OCI-LY1 (cell line): ENCODE measurements around the gene C1orf105.

Experiments
- H2AFZ ChIP-seq: fragments of 200-600 bp; sonication (generic), shearing (Covaris generic); 2 replicates; pipeline ENCODE4 v1.6.0; 2014; ENCODE audit warnings: antibody characterized with exemption, mild to moderate bottlenecking, low read length
- H3F3A ChIP-seq: fragments of 200-600 bp; sonication (generic), shearing (Covaris generic); 2 replicates; pipeline ENCODE4 v1.6.0; 2014; ENCODE audit warnings: mild to moderate bottlenecking, antibody characterized with exemption, low read length, moderate library complexity; ENCODE audit not compliant: insufficient read depth
- H3K27ac ChIP-seq: fragments of 200-600 bp; sonication (generic); 2 replicates; pipeline ENCODE4 v1.5.1; 2014; ENCODE audit warnings: low read length, mixed run types, mild to moderate bottlenecking, low read depth; ENCODE audit not compliant: poor library complexity, severe bottlenecking
- H3K27me3 ChIP-seq: fragments of 200-600 bp; sonication (generic); 2 replicates; pipeline ENCODE4 v1.6.0; 2014; ENCODE audit warnings: antibody characterized with exemption, mild to moderate bottlenecking, low read length, moderate library complexity; ENCODE audit not compliant: insufficient read depth
- H3K36me3 ChIP-seq: fragments of 200-600 bp; sonication (generic); 2 replicates; pipeline ENCODE4 v1.6.1; 2014; ENCODE audit warnings: mild to moderate bottlenecking, antibody characterized with exemption, low read length, moderate library complexity, mixed read lengths; ENCODE audit not compliant: insufficient read depth
- H3K4me1 ChIP-seq: fragments of 200-600 bp; sonication (generic); 2 replicates; pipeline ENCODE4 v1.5.1; 2014; ENCODE audit warnings: mild to moderate bottlenecking, low read length, moderate library complexity; ENCODE audit not compliant: insufficient read depth, severe bottlenecking
- H3K4me2 ChIP-seq: fragments of 200-600 bp; sonication (generic), shearing (Covaris generic); 2 replicates; pipeline ENCODE4 v1.6.1; 2014; ENCODE audit warnings: low read length
- H3K4me3 ChIP-seq: fragments of 200-600 bp; sonication (generic); 2 replicates; pipeline ENCODE4 v1.5.1; 2014; ENCODE audit warnings: low read length, low read depth, mild to moderate bottlenecking, mixed read lengths; ENCODE audit not compliant: poor library complexity, severe bottlenecking
- H3K79me2 ChIP-seq: fragments of 200-600 bp; shearing (Covaris generic); 2 replicates; pipeline ENCODE4 v1.6.1; 2016; ENCODE audit warnings: mixed run types, low read length, mixed read lengths; ENCODE audit not compliant: insufficient read depth
- H3K9ac ChIP-seq: fragments of 200-600 bp; sonication (generic), shearing (Covaris generic); 2 replicates; pipeline ENCODE4 v1.6.1; 2014; ENCODE audit warnings: mild to moderate bottlenecking, low read length, mixed read lengths
- H3K9me2 ChIP-seq: fragments of 200-600 bp; sonication (generic), shearing (Covaris generic); 2 replicates; pipeline ENCODE4 v1.6.1; 2014; ENCODE audit warnings: low read depth, mild to moderate bottlenecking, low read length, mixed read lengths
- H3K9me3 ChIP-seq: fragments of 200-600 bp; shearing (Covaris generic); 2 replicates; pipeline ENCODE4 v1.6.1; 2014; ENCODE audit warnings: low read length, mixed read lengths
- H4K20me1 ChIP-seq: fragments of 200-600 bp; sonication (generic), shearing (Covaris generic); 2 replicates; pipeline ENCODE4 v1.6.0; 2016; ENCODE audit warnings: mild to moderate bottlenecking, low read length; ENCODE audit not compliant: insufficient read depth
- CTCF ChIP-seq: fragments of 200-600 bp; sonication (generic), shearing (Covaris generic); IDR thresholded peaks from 2 replicates; pipeline ENCODE4 v1.5.1; 2017; ENCODE audit warnings: mild to moderate bottlenecking, antibody characterized with exemption, low read length, moderate library complexity, mixed read lengths
- EZH2 ChIP-seq: fragments of 200-600 bp; sonication (generic), shearing (Covaris generic); IDR thresholded peaks from 2 replicates; pipeline ENCODE4 v1.8.0; 2017; ENCODE audit warnings: borderline replicate concordance, mixed run types, mild to moderate bottlenecking, antibody characterized with exemption, low read length, moderate library complexity, mixed read lengths

The C1orf105 gene

GRCh38 chr1:172421974-172422604 lies 1.6 kb downstream of the C1orf105 start:
- no peak overlapping the region for H2AFZ ChIP-seq
- H3K27ac ChIP-seq = no peak overlapping the region
- no peaks in the 10 kb centered on the region for H3K79me2 ChIP-seq
- H3K27me3 ChIP-seq = no peaks in the 10 kb centered on the region
- no peak for TF ChIP-seq CTCF
- no peak for TF ChIP-seq EZH2
- H3K36me3 ChIP-seq = no peaks in the 10 kb centered on the region
- H3K9me2 ChIP-seq = no peaks in the 10 kb centered on the region
- H3K9me3 ChIP-seq = no peaks in the 10 kb centered on the region
- H3F3A ChIP-seq = no peaks in the 10 kb centered on the region
- H3K4me2 ChIP-seq = no peak overlapping the region
- H3K9ac ChIP-seq = no peak overlapping the region
- no peaks in the 10 kb centered on the region for H3K4me1 ChIP-seq
- H4K20me1 ChIP-seq = no peaks in the 10 kb centered on the region
- H3K4me3 ChIP-seq = no peak overlapping the region

- no peak overlapping the region for H2AFZ ChIP-seq
- H3K9me2 ChIP-seq = no peaks in the 10 kb centered on the region
- H3K9ac ChIP-seq = no peak overlapping the region
- H3K4me1 ChIP-seq = no peaks in the 10 kb centered on the region
- no peaks in the 10 kb centered on the region for H3K79me2 ChIP-seq
- no peaks in the 10 kb centered on the region for H3K36me3 ChIP-seq
- H3K27me3 ChIP-seq = no peaks in the 10 kb centered on the region
- no peaks in the 10 kb centered on the region for H3K9me3 ChIP-seq
- H3K4me3 ChIP-seq = no peak overlapping the region
- no peak overlapping the region for H3K4me2 ChIP-seq
- H4K20me1 ChIP-seq = no peaks in the 10 kb centered on the region
- H3K27ac ChIP-seq = no peak overlapping the region
- no peaks in the 10 kb centered on the region for H3F3A ChIP-seq
- TF ChIP-seq CTCF = no peak
- TF ChIP-seq EZH2 = no peak
Measured at GRCh38 chr1:172423336-172423735, 2.9 kb downstream of the C1orf105 start.

GRCh38 chr1:172425339-172425738 lies 4.9 kb downstream of the C1orf105 start:
- no peak overlapping the region for H3K4me2 ChIP-seq
- H3K9ac ChIP-seq = no peak overlapping the region
- no peaks in the 10 kb centered on the region for H3K4me1 ChIP-seq
- H3K9me2 ChIP-seq = no peaks in the 10 kb centered on the region
- H3K9me3 ChIP-seq = no peaks in the 10 kb centered on the region
- H3K27ac ChIP-seq = no peak overlapping the region
- TF ChIP-seq CTCF = no peak
- TF ChIP-seq EZH2 = no peak
- H3F3A ChIP-seq = no peaks in the 10 kb centered on the region
- no peaks in the 10 kb centered on the region for H4K20me1 ChIP-seq
- no peak overlapping the region for H2AFZ ChIP-seq
- no peak overlapping the region for H3K4me3 ChIP-seq
- no peaks in the 10 kb centered on the region for H3K27me3 ChIP-seq
- H3K36me3 ChIP-seq = no peaks in the 10 kb centered on the region
- H3K79me2 ChIP-seq = no peaks in the 10 kb centered on the region
